GM21576 (cell line): Measurements from ENCODE around the gene DDX27.

ENCODE experiments used
- ATAC-seq: cut with Tn5 transposase; IDR thresholded peaks from one replicate; pipeline ENCODE4 v1.9.1; 2021; ENCODE audit warnings: mild to moderate bottlenecking, moderate library complexity; ENCODE audit not compliant: unreplicated experiment

The DDX27 gene

GRCh38 chr20:49276961-49277785, 58.0 kb downstream of the DDX27 start:
- no peak for ATAC-seq

DNA sequence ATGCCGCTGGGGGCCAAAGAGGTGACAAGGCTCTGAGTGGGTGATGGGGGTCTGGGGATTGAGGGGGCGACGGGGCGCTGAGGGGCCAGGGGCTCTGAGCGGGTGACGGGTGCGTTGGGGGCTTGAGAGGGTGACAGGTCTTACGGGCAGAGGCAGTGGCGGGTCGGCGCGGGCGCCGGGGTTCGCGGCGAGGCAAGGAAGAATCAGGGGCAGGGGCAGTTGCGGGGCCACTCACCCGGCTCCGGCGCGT, 58.5 kb downstream of the DDX27 start:
- ATAC-seq: no peak

- peak; percentile 74 for ATAC-seq
Measured at GRCh38 chr20:49278036-49278817, 59.0 kb downstream of the DDX27 start, which contains the start of gene ZNFX1. Gene ZNFX1 (minus strand): TSS chr20:49278057. CDS start chr20:49275839, 2,218 bp downstream.

DNA sequence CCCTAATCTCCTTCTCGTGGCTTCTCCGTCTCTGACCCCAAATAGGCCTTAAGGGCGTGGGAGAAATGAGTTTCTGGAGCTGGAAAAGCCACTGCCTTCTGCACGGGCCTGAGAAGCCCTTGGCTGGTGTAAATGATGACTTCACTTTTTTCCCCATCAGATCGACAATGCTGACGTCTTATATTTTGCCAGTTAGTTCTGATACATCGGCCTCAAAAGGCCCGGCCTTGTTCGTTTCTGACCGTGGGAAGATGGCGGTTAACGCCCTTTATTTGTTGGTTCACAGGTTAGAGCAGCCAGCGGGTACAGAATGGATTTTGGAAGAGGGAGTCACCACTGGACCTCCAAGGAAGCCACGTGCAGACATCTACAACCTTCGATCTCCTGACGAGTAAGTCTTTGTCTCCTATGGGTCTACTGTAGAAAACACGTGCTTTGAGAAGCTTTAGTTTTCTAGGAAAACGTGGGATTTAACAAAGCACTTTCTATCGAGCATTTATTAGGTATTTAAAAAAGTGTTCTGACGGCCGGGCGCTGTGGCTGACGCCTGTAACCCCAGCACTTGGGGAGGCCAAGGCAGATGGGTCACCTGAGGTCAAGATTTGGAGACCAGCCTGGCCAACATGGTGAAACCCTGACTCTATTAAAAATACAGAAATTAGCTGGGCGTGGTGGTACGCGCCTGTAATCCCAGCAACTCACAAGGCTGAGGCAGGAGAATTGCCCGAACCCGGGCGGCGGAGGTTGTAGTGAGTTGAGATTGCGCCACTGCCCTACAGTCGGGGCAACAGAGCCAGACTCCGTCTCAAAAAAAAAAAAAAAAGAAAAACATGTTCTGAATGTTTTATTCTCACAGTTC, 59.8 kb downstream of the DDX27 start:
- ATAC-seq: no peak

DNA sequence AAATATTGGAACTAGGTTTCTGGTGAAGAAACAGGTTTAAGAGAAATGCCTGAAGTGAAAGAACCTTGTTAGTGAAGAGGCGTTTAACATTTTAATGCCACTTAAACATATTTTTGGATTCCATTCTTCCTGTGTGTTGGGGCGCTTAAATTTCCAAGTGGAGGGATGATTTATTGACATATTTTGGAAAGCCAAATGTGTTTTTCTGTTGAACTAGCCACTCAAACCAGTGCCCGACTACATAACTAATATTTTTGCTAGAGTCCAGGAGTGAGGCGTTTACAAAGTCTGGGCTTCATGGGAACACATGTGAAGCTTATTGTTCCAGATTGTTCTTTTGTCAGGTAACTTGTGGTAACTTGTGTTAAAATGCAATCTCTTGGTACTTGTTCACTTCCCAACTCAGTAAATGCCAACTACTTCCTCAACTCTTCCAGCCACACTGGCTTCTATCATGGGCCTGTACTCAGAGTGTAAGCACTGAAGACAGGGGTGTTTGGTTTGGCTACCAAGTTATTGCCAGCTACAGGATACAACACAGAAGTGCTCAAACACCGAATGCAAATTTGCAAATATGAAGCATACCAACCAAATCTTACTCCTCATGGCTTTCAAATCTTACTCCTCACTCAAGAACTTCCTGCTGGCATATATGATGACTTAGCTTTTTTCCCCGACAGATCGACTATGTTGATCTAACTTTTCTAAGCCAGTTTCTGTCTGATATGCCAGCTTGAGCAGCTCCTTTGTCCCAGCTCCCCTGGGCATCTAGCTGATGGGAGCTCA, 60.7 kb downstream of the DDX27 start:
- ATAC-seq: no peak

DNA sequence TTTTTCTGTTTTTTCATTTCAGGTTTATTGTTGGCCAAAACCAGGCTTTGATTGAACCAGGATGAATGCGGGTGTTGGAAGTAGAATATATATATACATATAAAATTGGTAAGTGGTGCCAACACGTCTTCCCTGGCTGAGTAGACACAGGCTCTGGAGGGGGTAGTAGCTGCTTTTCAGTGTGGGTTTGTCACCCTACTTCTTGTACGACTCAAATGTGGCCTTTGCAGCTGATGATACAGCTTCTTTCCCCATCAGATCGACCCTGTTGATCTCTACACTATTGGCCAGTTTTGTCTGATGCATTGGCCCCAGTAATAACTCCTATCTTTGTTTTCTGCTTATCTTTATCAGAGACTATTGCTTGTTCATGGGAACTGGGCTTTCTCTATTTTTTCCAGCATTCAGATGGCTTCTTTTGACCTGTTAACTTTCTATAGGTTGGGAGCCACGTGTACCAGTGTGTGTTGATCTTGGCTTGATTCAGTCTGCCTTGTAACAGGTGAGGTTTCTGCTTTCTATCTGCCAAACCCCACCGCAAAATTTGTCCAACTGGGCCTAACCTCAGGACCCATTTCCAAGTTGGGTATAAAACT, 61.3 kb downstream of the DDX27 start:
- no peak for ATAC-seq

DNA sequence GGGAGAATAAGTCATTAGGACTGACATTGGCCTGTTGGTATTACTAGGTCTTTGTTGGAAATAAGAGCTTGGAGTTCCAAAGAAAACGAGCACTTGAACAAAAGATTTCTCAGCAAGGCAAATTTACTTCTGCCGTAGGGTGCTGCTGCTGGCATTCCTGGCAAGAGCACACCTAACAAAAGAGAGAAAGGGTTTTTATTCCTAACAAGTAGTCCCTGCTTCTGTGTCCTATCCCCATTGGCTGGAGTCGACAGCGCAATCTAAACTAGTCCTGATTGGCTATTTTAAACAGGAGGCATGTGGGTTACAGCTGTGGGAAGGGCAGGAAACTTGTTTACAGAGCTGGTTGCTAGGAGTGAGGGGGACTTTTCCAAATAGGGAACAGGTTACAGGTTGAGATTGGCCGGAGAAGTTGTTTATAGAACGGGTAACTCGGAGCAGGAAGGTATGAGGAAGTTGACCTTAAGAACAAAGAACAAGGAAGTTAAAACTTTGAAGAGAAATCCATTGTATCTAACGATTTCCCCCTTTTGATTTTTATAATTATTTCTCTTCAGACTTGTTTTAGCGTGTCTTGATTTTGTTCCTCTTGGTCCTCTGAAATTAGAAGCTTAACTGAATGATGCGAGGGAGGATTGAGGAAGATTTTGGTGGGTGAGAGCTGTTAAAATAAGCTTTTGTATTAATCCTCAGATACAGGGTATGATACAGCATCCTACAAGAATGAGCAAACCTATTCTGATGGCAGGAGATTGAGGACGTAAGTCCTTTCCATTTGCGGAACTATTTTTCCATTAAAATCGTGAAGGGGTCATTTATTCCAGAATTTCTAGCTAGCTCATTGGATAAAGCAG, 62.1 kb downstream of the DDX27 start:
- no peak for ATAC-seq

- ATAC-seq: no peak
Measured at GRCh38 chr20:49281913-49282467, 62.8 kb downstream of the DDX27 start.

DNA sequence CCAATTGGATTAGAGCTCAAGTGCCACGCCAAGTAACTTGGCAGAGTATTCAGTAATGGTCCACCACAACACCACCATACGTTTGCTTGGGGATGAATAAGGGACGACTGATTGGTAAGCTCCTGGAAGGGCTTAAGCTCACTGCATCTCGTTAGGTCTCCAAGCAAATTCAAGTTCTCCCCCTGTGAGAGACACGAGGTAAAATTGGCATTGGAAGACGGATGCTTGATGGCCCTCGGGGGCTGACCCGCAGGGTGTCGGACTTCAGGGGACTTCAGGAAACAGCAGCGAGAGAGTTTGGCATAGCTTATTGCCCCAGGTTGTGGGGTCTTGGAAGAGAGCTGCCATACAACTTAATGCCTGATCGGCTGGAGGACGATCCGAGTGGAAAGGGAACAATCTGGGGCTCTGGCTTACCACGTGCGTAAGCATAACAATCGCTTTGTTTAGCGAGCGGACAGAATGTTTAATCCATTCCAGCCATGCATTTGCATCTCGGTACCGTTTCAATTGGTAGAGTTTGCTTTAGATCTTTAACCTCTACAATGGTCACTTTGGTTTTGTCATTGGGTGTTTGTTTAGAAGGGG, 63.5 kb downstream of the DDX27 start:
- no peak for ATAC-seq

GRCh38 chr20:49283176-49283702, 64.0 kb downstream of the DDX27 start:
- ATAC-seq: no peak

DNA sequence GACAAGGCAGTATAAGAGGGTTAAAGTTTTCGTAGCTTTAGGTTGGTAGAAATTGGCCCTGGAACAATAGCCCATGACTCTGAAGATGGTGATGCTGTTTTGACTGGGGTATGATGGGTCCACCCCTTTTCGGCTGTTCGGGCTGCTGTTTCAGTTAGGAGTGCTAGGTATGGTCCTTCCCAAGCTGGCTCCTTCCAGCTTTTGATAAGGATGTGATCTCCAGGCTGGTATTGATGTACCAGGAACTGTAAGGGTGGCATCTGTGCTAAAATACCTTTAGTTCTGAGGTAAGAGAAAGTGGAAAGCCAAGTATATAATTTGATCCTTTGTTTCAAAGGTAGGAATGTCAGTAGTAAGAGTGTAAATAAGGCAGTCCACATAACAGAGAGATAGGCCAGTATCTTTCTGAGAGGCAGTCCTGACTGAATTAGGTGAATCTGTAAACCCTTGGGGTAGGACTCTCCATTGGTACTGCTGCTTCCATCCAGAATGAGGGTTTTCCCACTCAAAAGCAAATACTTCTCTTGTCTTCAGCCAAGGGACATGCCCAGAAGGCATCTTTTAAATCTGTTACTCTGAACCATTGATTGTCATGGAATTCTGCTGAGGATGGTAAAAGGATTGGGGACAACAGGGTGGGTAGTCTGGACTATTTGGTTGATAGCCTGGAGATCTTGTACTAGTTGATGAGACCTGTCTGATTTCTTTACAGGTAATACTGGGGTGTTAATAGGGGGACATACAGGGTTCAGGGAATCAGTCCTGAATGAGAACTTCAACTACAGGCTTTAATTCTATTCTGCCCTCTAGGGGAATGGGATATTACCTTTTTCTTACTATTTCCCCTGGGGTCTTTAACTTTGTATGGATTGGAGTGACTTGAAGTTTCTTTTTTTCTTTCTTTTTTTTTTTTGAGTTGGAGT, 64.7 kb downstream of the DDX27 start:
- ATAC-seq: no peak

DNA sequence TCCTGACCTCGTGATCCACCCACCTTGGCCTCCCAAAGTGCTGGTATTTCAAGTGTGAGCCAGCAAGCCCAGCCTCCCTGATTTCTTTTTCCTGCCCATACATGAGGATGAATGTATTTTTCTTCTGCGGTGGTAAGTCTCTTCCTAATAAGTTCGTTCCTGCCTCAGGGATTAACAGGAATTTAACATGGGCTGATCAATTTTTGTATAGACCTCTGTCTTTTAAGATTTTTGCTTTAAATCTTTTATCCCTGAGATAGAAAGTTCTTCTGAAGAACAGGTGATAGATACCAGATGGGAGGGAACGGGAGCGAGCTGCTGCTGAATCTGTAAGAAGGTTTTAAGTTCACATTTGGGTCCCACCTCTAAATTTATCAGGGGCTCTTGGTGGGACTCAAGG, 65.6 kb downstream of the DDX27 start:
- ATAC-seq: no peak

DNA sequence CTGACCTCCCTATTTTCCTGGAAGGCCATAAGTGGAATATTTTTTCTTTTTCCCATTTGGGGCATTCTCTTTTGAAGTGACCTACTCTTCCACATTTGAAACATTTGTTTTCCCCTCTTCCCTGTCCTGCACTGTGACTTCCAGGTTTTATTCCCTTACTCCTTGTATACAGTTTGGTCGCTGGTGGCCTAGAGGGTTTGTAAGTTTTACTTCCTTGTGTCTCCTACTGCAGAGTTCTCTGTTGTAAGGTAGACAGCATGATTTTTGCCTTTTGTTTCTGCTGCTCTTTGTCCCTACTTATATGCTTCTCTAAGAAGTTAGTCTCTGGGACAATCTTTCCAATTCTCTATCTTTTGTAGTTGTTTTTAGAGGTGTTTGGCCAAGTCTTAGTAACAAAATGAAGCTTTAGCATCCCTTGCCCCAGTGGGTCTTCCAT, 66.0 kb downstream of the DDX27 start:
- no peak for ATAC-seq

GRCh38 chr20:49285813-49286494, 66.7 kb downstream of the DDX27 start:
- ATAC-seq: no peak

DNA sequence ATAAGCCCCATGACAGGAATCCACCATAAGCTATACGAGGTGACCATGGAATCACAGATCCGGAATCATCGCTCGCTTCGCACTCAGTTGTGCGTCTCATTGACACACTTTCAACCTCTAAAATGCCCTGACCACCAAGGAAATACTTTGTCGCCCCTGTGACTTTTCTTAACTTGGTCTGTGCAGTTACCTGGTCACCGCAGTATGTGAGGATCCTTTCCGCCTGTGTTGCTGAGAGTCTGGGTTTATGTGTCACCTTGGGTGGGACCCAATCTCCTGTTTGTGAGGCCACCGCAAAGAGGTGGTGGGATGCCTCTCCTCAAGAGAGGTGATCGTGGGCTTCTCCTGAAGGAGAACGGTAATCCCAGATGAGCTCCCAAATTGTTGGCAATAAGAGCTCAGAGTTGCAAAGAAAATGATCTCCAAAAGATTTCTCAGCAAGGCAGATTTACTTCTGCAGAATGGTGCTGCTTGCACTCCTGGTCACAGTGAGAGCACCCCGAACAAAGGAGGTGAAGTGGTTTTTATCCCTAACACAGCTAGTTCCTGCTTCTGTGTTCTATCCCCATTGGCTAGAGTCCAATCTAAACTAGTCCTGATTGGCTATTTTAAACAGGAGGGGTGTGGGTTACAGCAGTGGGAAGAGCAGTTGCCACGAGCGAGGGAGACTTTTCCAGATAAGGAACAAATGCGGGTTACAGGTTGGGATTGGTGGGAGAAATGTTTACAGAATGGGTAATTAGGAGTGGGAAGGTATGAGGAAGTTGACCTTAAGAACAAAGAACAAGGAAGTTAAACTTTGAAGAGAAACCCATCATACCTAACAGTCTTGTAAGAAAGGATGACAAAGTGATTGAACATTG, 67.7 kb downstream of the DDX27 start:
- ATAC-seq: no peak
